K562 (cell line): ENCODE measurements around the gene TRIM27. TPM values are rescaled to one million over a fixed set of nuclear protein-coding genes. Genes with fewer than 3 reads are reported as not detected.

Experiments used
- BRCA1 ChIP-seq, 2 experiments: fragments of 450-650 bp in 1 of 2; sonication (generic) in 1 of 2; formaldehyde crosslinking in 1 of 2; IDR thresholded peaks; 2 replicates each; pipeline versions ENCODE4 v1.5.0 to v1.6.1; 2017 to 2020; ENCODE audit warnings: mild to moderate bottlenecking in 1 of 2, missing genetic modification reagents in 1 of 2
- CBX3 ChIP-seq, 2 experiments: IDR thresholded peaks; 1 replicate in 1 of 2; 2 replicates in 1 of 2; pipeline ENCODE4 v1.6.1; 2012; ENCODE audit warnings: inconsistent platforms in 2 of 2, low read length in 2 of 2, borderline replicate concordance in 1 of 2, control low read depth in 1 of 2
- CHCHD3 ChIP-seq: fragments of 250-450 bp; sonication (Bioruptor Pico); IDR thresholded peaks from 2 replicates; pipeline ENCODE4 v2.1.2; 2022; ENCODE audit warnings: mild to moderate bottlenecking
- GTF2E2 ChIP-seq: fragments of 200-800 bp; sonication (Bioruptor generic); IDR thresholded peaks from 2 replicates; pipeline ENCODE4 v1.6.1; 2016; ENCODE audit warnings: missing genetic modification characterization, missing compliant biosample characterization
- KLF13 ChIP-seq: fragments of 450-650 bp; IDR thresholded peaks from 2 replicates; pipeline ENCODE4 v1.6.1; 2016; ENCODE audit warnings: missing genetic modification characterization, low read depth, mild to moderate bottlenecking, missing compliant biosample characterization, moderate library complexity, borderline replicate concordance
- MAFK ChIP-seq: IDR thresholded peaks from 2 replicates; pipeline ENCODE4 v1.6.1; 2011; ENCODE audit warnings: low read length, improper control_type of control experiment
- MCM2 ChIP-seq: fragments of 450-650 bp; IDR thresholded peaks from 2 replicates; pipeline ENCODE4 v1.6.1; 2017; ENCODE audit warnings: low read depth, mild to moderate bottlenecking
- TCF3 ChIP-seq: sonication (generic); formaldehyde crosslinking; IDR thresholded peaks from 2 replicates; pipeline ENCODE4 v1.4.0; 2020; ENCODE audit warnings: mild to moderate bottlenecking, missing genetic modification reagents
- ZNF449 ChIP-seq: fragments of 250-450 bp; sonication (Bioruptor Pico); IDR thresholded peaks from 2 replicates; pipeline ENCODE4 v1.8.0; 2022; ENCODE audit warnings: moderate library complexity, mild to moderate bottlenecking, inconsistent platforms
- ZNF609 ChIP-seq: sonication (generic); formaldehyde crosslinking; IDR thresholded peaks from 2 replicates; pipeline ENCODE4 v1.8.1; 2023; ENCODE audit warnings: missing genetic modification reagents, mild to moderate bottlenecking, borderline replicate concordance
- ZSCAN29 ChIP-seq: fragments of 450-650 bp; IDR thresholded peaks from 2 replicates; pipeline ENCODE4 v1.6.1; 2017
- polyA plus RNA-seq, 8 experiments: library from polyadenylated mRNA; depleted of rRNA in 4 of 8; stranded (reverse) in 5 of 8; unstranded in 3 of 8; fragments of >200 nt; fragmentation: Nextera tagmentation in 2 of 8; fragmentation: Illumina TruSeq in 1 of 8; extraction: Ambion mirVana in 2 of 8; extraction: Trizol in 1 of 8; gene quantifications; 2 replicates each; pipeline versions ENCODE4 v1.2.1 to v1.2.3, GENCODE V29; 2011 to 2014; ENCODE audit warnings: inconsistent platforms in 1 of 8, missing spikeins in 1 of 8
- total RNA-seq, 7 experiments: library from RNA; depleted of rRNA in 6 of 7; stranded (reverse); fragments of >200 nt in 6 of 7; fragmentation: Illumina TruSeq in 2 of 7; extraction: Trizol in 2 of 7; gene quantifications; 2 replicates each; pipeline versions ENCODE4 v1.2.1 to v1.2.3, GENCODE V29; 2011 to 2021; ENCODE audit warnings: low replicate concordance in 1 of 7
- TF ChIP-seq, protein P1 (sequence below): IDR thresholded peaks from 3 replicates; pipeline ENCODE4 v1.6.1; 2011; ENCODE audit warnings: borderline replicate concordance, mild to moderate bottlenecking; ENCODE audit not compliant: insufficient read length, insufficient read depth
- TF ChIP-seq, protein P2 (sequence below): fragments of 250-450 bp; sonication (Bioruptor Pico); IDR thresholded peaks from 2 replicates; pipeline ENCODE4 v1.5.0; 2021; ENCODE audit warnings: mild to moderate bottlenecking, moderate library complexity
- TF ChIP-seq, protein P3 (sequence below), 2 experiments: fragments of 200-800 bp in 1 of 2; sonication (Bioruptor generic) in 1 of 2; sonication (generic) in 1 of 2; formaldehyde crosslinking in 1 of 2; IDR thresholded peaks in 1 of 2; conservative IDR thresholded peaks in 1 of 2; 2 replicates each; pipeline versions ENCODE4 v1.5.0 to v1.6.1; 2016 to 2020; ENCODE audit warnings: missing compliant biosample characterization in 1 of 2, missing genetic modification characterization in 1 of 2, missing genetic modification reagents in 1 of 2

Gene TRIM27
- total and polyA plus RNA-seq, 9 of the 15 experiments (the other 6 are each of a cell fraction or from before 2014, with no cell fraction given): 37.7 to 235 (median 122) TPM

GRCh38 chr6:28953039-28953584 is 29.3 kb upstream of the TRIM27 start (continued):
- TF ChIP-seq, protein P1, sequence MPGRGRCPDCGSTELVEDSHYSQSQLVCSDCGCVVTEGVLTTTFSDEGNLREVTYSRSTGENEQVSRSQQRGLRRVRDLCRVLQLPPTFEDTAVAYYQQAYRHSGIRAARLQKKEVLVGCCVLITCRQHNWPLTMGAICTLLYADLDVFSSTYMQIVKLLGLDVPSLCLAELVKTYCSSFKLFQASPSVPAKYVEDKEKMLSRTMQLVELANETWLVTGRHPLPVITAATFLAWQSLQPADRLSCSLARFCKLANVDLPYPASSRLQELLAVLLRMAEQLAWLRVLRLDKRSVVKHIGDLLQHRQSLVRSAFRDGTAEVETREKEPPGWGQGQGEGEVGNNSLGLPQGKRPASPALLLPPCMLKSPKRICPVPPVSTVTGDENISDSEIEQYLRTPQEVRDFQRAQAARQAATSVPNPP: no peak
- TF ChIP-seq MAFK (no peak), TCF3 (no peak), CHCHD3 (CRISPR knock-in tag) (no peak), MCM2 (no peak), ZSCAN29 (peak; percentile 82; the same call in 1 of the 2 replicates), ZNF609 (CRISPR knock-in tag) (no peak), GTF2E2 (tag) (no peak), KLF13 (tag) (peak; percentile 77; the same call in 1 of the 2 replicates), BRCA1 (IDR thresholded peaks at IDR 0.05) (no peak), BRCA1 (CRISPR knock-in tag; IDR thresholded peaks at IDR 0.05) (no peak), CBX3 (IDR thresholded peaks at IDR 0.05; ENCODE audit: borderline replicate concordance in 1 of 2, low read length in 2 of 2) (peak in 1 of 2 experiments; percentile 80; a peak in 2 of 3 replicates), ZNF449 (CRISPR knock-in tag) (no peak)
- TF ChIP-seq, protein P2, sequence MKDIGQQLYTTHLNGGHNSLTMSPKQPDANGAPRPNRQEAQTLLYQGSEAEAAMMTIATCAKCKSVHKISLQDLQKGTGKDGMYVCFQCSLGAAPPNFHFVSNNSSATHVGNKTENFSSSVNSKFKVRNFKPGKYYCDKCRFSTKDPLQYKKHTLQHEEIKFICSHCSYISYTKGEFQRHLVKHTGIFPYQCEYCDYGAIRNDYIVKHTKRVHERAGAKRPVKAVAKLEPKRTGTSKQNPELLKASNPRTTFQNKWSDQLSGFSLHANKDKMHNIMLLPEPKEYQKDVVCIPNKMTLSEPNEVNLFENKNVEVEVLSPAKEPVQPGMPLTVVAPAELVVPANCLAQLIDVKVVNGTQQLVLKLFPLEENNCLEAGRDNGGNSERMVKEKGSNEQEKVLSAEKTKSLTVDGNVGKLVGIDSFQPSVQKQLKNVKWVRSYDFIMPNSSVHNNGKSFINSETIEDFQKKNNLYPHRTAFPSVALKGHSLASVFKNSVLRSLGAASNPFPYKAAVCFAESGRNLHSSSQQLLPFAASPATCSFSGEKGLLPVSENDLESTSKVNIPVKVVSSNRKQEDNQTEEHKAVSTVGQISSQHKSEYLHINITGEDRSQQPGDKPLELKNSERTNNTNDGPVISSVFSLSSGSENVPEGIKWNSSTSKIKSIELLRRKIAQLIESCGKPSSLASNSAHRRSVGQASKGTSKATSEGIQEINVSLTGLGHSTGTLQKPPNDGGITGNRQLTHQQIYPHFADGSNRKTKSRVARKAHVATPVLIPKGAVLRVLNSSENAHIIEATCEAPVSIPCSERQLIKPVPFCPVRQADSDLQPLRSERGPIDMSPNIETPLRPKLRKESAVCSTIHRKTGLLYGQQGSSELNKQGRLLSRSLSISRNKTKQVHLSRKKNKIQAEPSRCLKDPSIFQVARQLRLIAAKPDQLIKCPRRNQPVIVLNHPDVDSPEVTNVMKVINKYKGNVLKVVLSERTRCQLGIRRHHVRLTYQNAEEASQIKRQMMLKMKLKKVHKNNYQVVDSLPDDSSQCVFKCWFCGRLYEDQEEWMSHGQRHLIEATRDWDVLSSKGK: no peak
- TF ChIP-seq, protein P3, sequence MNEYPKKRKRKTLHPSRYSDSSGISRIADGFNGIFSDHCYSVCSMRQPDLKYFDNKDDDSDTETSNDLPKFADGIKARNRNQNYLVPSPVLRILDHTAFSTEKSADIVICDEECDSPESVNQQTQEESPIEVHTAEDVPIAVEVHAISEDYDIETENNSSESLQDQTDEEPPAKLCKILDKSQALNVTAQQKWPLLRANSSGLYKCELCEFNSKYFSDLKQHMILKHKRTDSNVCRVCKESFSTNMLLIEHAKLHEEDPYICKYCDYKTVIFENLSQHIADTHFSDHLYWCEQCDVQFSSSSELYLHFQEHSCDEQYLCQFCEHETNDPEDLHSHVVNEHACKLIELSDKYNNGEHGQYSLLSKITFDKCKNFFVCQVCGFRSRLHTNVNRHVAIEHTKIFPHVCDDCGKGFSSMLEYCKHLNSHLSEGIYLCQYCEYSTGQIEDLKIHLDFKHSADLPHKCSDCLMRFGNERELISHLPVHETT (CRISPR knock-in tag; conservative IDR thresholded peaks at IDR 0.05 in 1 of 2, IDR thresholded peaks at IDR 0.05 in 1 of 2): peak in 1 of 2 experiments; percentile 55; a peak in 1 of 4 replicates
